ENCODE data around the gene ADAMTSL5. TPM values are rescaled to one million over a fixed set of nuclear protein-coding genes. Genes with fewer than 3 reads are reported as not detected.
A peak's percentile ranks its signal among the peaks of the same experiment; 100 is the strongest.

Gene ADAMTSL5
- total and polyA plus RNA-seq, 2 of the 13 experiments (the other 11 are each of a cell fraction or from before 2014, with no cell fraction given) = 0.60 to 2.7 TPM

DNA sequence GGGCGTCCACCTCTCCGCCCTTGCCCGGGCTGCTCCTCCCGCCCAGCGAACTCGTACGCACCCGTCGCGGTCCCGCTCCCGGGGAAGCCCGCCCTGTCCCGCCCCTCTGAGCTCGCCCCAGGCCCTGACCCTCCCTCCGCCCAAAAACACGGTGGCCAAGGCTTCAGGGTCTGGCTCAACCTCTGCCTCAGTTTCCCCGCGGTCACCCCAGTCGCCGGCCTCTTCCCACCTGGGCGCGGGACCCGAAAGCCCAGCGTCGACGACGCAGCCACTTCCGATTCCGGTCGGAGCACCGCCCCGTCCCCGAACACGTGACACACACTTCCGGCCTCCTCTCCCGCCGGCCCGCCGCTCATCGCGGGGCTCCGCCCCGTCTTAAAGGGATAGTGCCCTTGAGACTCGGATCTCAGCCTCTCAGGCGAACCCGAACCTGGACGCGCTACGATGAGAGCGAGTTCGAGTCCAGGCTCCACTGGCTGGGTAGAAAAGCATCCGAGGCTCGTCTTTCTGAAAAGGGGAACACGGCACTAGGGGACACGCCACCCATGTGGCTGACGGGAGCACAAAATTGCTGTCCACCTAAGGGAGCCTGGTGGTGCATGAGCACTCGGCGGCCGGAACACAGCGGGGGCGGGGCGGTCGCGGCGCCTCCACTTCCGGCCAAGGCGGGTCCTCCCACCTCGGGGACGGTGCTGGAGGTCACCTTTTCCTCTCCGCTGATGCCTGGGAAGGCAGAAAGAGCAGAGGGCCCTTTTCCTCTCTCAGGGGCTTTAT lies 33.7 kb downstream of the ADAMTSL5 start, which contains the start of gene C19orf25 (continued):
- peak; percentile 76 for TF ChIP-seq ZGPAT (CRISPR knock-in tag; IDR thresholded peaks at IDR 0.05)
- TF ChIP-seq, protein P1, sequence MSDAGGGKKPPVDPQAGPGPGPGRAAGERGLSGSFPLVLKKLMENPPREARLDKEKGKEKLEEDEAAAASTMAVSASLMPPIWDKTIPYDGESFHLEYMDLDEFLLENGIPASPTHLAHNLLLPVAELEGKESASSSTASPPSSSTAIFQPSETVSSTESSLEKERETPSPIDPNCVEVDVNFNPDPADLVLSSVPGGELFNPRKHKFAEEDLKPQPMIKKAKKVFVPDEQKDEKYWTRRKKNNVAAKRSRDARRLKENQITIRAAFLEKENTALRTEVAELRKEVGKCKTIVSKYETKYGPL (CRISPR knock-in tag; IDR thresholded peaks at IDR 0.05) = no peak
- no peak for TF ChIP-seq ZNF597 (CRISPR knock-in tag; IDR thresholded peaks at IDR 0.05)
- TF ChIP-seq KDM3A (CRISPR knock-in tag; IDR thresholded peaks at IDR 0.05; ENCODE audit: low read depth) = 0 out of 2 replicates have a peak, but pooled peaks have one; percentile 45
- TF ChIP-seq ZNF570 (CRISPR knock-in tag; IDR thresholded peaks at IDR 0.05; ENCODE audit: borderline replicate concordance) = no peak
- TF ChIP-seq SKI (IDR thresholded peaks at IDR 0.05; ENCODE audit: partially characterized antibody) = peak; percentile 68
- TF ChIP-seq KDM5B (CRISPR knock-in tag; IDR thresholded peaks at IDR 0.05; ENCODE audit: borderline replicate concordance) = 0 out of 2 replicates have a peak, but pooled peaks have one; percentile 32
- TF ChIP-seq ZNF263 (CRISPR knock-in tag; IDR thresholded peaks at IDR 0.05) = peak; percentile 87
- TF ChIP-seq SIX1 (CRISPR knock-in tag; IDR thresholded peaks at IDR 0.05; ENCODE audit: borderline replicate concordance) = no peak
- no peak for TF ChIP-seq HINFP (CRISPR knock-in tag; IDR thresholded peaks at IDR 0.05; ENCODE audit: low read depth)
- no peak for TF ChIP-seq ZNF446 (CRISPR knock-in tag; IDR thresholded peaks at IDR 0.05)
- TF ChIP-seq BRD4 (CRISPR knock-in tag; IDR thresholded peaks at IDR 0.05) = no peak
- no peak for TF ChIP-seq HOXA5 (CRISPR knock-in tag; IDR thresholded peaks at IDR 0.05)
- no peak for TF ChIP-seq CEBPB (IDR thresholded peaks at IDR 0.05; ENCODE audit: borderline replicate concordance, low read depth, low read length)
- TF ChIP-seq, protein P2, sequence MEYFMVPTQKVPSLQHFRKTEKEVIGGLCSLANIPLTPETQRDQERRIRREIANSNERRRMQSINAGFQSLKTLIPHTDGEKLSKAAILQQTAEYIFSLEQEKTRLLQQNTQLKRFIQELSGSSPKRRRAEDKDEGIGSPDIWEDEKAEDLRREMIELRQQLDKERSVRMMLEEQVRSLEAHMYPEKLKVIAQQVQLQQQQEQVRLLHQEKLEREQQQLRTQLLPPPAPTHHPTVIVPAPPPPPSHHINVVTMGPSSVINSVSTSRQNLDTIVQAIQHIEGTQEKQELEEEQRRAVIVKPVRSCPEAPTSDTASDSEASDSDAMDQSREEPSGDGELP (IDR thresholded peaks at IDR 0.05; ENCODE audit: borderline replicate concordance, low read depth) = 0 out of 2 replicates have a peak, but pooled peaks have one; percentile 2
- TF ChIP-seq LRRFIP1 (CRISPR knock-in tag; conservative IDR thresholded peaks at IDR 0.05) = no peak
- TF ChIP-seq ZNF282 (IDR thresholded peaks at IDR 0.05; ENCODE audit: partially characterized antibody) = no peak
- TF ChIP-seq, protein P3, sequence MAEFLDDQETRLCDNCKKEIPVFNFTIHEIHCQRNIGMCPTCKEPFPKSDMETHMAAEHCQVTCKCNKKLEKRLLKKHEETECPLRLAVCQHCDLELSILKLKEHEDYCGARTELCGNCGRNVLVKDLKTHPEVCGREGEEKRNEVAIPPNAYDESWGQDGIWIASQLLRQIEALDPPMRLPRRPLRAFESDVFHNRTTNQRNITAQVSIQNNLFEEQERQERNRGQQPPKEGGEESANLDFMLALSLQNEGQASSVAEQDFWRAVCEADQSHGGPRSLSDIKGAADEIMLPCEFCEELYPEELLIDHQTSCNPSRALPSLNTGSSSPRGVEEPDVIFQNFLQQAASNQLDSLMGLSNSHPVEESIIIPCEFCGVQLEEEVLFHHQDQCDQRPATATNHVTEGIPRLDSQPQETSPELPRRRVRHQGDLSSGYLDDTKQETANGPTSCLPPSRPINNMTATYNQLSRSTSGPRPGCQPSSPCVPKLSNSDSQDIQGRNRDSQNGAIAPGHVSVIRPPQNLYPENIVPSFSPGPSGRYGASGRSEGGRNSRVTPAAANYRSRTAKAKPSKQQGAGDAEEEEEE (CRISPR knock-in tag; IDR thresholded peaks at IDR 0.05; ENCODE audit: borderline replicate concordance) = no peak
- no peak for TF ChIP-seq MEIS1 (CRISPR knock-in tag; IDR thresholded peaks at IDR 0.05; ENCODE audit: borderline replicate concordance)

Data from HepG2 (cell line).